ENCODE results near the gene ULK1. TPM values are rescaled to one million over a fixed set of nuclear protein-coding genes. Genes with fewer than 3 reads are reported as not detected.

The ULK1 gene
- total RNA-seq, 2 experiments from 2014 or later = 17.1 to 20.6 TPM

GRCh38 chr12:131922772-131923171, 28.4 kb downstream of the ULK1 start:
- Mint-ChIP-seq H3K4me3 (no peak overlapping the region), H3K36me3 (ENCODE audit: low read depth) (no peaks in the 10 kb centered on the region), H3K9me3 (ENCODE audit: insufficient read depth) (no peaks in the 10 kb centered on the region), H3K27me3 (ENCODE audit: low read depth) (no peaks in the 10 kb centered on the region), H3K27ac (no peak overlapping the region), H3K4me1 (ENCODE audit: low read depth) (peaks cover 10% of the 10 kb centered on the region)
- ChIA-PET POLR2A (no interaction called here), CTCF (no interaction called here)
- no peak for DNase-seq
- no peak for ATAC-seq

- no peaks in the 10 kb centered on the region for H3K9me3 Mint-ChIP-seq (ENCODE audit: insufficient read depth)
- ChIA-PET CTCF (no interaction called here), POLR2A (no interaction called here)
- H3K27ac Mint-ChIP-seq = no peak overlapping the region
- ATAC-seq (no peak), DNase-seq (no peak)
- H3K4me1 Mint-ChIP-seq (ENCODE audit: low read depth) = peaks cover 14% of the 10 kb centered on the region
- no peaks in the 10 kb centered on the region for H3K36me3 Mint-ChIP-seq (ENCODE audit: low read depth)
- no peak overlapping the region for H3K4me3 Mint-ChIP-seq
- no peaks in the 10 kb centered on the region for H3K27me3 Mint-ChIP-seq (ENCODE audit: low read depth)
Observed at GRCh38 chr12:131923260-131923659, 28.8 kb downstream of the ULK1 start.

GRCh38 chr12:131927110-131928079, 33.0 kb downstream of the ULK1 start:
- DNase-seq (no peak), ATAC-seq (no peak)
- Mint-ChIP-seq H3K4me1 (ENCODE audit: low read depth) (peaks cover 28% of the 10 kb centered on the region), H3K4me3 (peak overlapping the region; percentile 98), H3K27ac (no peak overlapping the region), H3K36me3 (ENCODE audit: low read depth) (peaks cover 15% of the 10 kb centered on the region), H3K27me3 (ENCODE audit: low read depth) (no peaks in the 10 kb centered on the region), H3K9me3 (ENCODE audit: insufficient read depth) (no peaks in the 10 kb centered on the region)
- POLR2A ChIA-PET = no interaction called here
- CTCF ChIA-PET = no interaction called here

- Mint-ChIP-seq H3K9me3 (ENCODE audit: insufficient read depth) (no peaks in the 10 kb centered on the region), H3K4me3 (peak overlapping the region; percentile 98), H3K36me3 (ENCODE audit: low read depth) (peaks cover 20% of the 10 kb centered on the region), H3K27ac (peak overlapping the region; percentile 90), H3K4me1 (ENCODE audit: low read depth) (peaks cover 31% of the 10 kb centered on the region), H3K27me3 (ENCODE audit: low read depth) (no peaks in the 10 kb centered on the region)
- ATAC-seq = peak; percentile 17
- POLR2A ChIA-PET = interaction anchor here (3.0 kb wide), 1 partner anchor 217 kb away, joined by 12 read pairs; the partner anchor contains the start of gene SFSWAP
- no peak for DNase-seq
- CTCF ChIA-PET = no interaction called here
Observed at GRCh38 chr12:131928080-131928710, 33.8 kb downstream of the ULK1 start.

- CTCF ChIA-PET = interaction anchor here (1.5 kb wide), 1 partner anchor 35 kb away, joined by 3 read pairs; no protein-coding TSS in a partner anchor
- H3K4me1 Mint-ChIP-seq (ENCODE audit: low read depth) = peaks cover 31% of the 10 kb centered on the region
Observed at GRCh38 chr12:131928711-131929580, 34.5 kb downstream of the ULK1 start, which contains the start of gene PUS1. PUS1 (plus strand) TSS chr12:131929276; CDS start chr12:131929723, 447 bp downstream.

GRCh38 chr12:131929581-131930456, 35.4 kb downstream of the ULK1 start:
- ChIA-PET POLR2A (interaction anchor here (0.8 to 3.0 kb wide), 5 partner anchors 12 to 219 kb away, joined by 3 to 12 read pairs (median 5); partner anchors contain the start of genes EP400 and SFSWAP), CTCF (interaction anchor here (1.0 to 1.5 kb wide), 2 partner anchors 20 to 34 kb away, joined by 3 to 5 read pairs; partner anchors contain the start of gene EP400)
- Mint-ChIP-seq H3K36me3 (ENCODE audit: low read depth) (peaks cover 31% of the 10 kb centered on the region), H3K9me3 (ENCODE audit: insufficient read depth) (no peaks in the 10 kb centered on the region), H3K4me1 (ENCODE audit: low read depth) (peaks cover 26% of the 10 kb centered on the region), H3K27me3 (ENCODE audit: low read depth) (no peaks in the 10 kb centered on the region), H3K4me3 (peak overlapping the region; percentile 98), H3K27ac (peak overlapping the region; percentile 97)
- peak; percentile 58 for DNase-seq
- ATAC-seq = peak; percentile 21

More at GRCh38 chr12:131928711-131929580, 34.5 kb downstream of the ULK1 start, which contains the start of gene PUS1:
- Mint-ChIP-seq H3K4me3 (peak within 1 kb of the TSS; percentile 98), H3K36me3 (ENCODE audit: low read depth) (peaks cover 28% of the 10 kb centered on the region), H3K9me3 (ENCODE audit: insufficient read depth) (no peaks in the 10 kb centered on the region), H3K27ac (peak within 1 kb of the TSS; percentile 97), H3K27me3 (ENCODE audit: low read depth) (no peaks in the 10 kb centered on the region)
- DNase-seq (peak; percentile 95), ATAC-seq (peak; percentile 81)
- POLR2A ChIA-PET = interaction anchor here (0.8 to 3.0 kb wide), 4 partner anchors 13 to 218 kb away, joined by 3 to 12 read pairs (median 5); partner anchors contain the start of gene SFSWAP

GRCh38 chr12:131930510-131930909, 36.1 kb downstream of the ULK1 start:
- POLR2A ChIA-PET = interaction anchor here (1.1 to 3.0 kb wide), 4 partner anchors 12 to 220 kb away, joined by 5 to 12 read pairs (median 7); partner anchors contain the start of genes EP400 and SFSWAP
- peaks cover 23% of the 10 kb centered on the region for H3K4me1 Mint-ChIP-seq (ENCODE audit: low read depth)
- peaks cover 33% of the 10 kb centered on the region for H3K36me3 Mint-ChIP-seq (ENCODE audit: low read depth)
- peak overlapping the region; percentile 84 for H3K27ac Mint-ChIP-seq
- no peaks in the 10 kb centered on the region for H3K9me3 Mint-ChIP-seq (ENCODE audit: insufficient read depth)
- no peaks in the 10 kb centered on the region for H3K27me3 Mint-ChIP-seq (ENCODE audit: low read depth)
- no peak for DNase-seq
- CTCF ChIA-PET = interaction anchor here (1.0 to 1.5 kb wide), 2 partner anchors 19 to 34 kb away, joined by 3 to 5 read pairs; partner anchors contain the start of gene EP400
- H3K4me3 Mint-ChIP-seq = peak overlapping the region; percentile 84
- no peak for ATAC-seq

GRCh38 chr12:131933387-131933786, 39.0 kb downstream of the ULK1 start:
- no peak for DNase-seq
- Mint-ChIP-seq H3K36me3 (ENCODE audit: low read depth) (peaks cover 44% of the 10 kb centered on the region), H3K9me3 (ENCODE audit: insufficient read depth) (no peaks in the 10 kb centered on the region), H3K4me1 (ENCODE audit: low read depth) (peaks cover 16% of the 10 kb centered on the region), H3K4me3 (no peak overlapping the region), H3K27me3 (ENCODE audit: low read depth) (no peaks in the 10 kb centered on the region), H3K27ac (no peak overlapping the region)
- no peak for ATAC-seq
- ChIA-PET CTCF (no interaction called here), POLR2A (no interaction called here)

- POLR2A ChIA-PET = no interaction called here
- no peak overlapping the region for H3K4me3 Mint-ChIP-seq
- CTCF ChIA-PET = no interaction called here
- ATAC-seq (no peak), DNase-seq (no peak)
- no peak overlapping the region for H3K27ac Mint-ChIP-seq
- H3K27me3 Mint-ChIP-seq (ENCODE audit: low read depth) = no peaks in the 10 kb centered on the region
- H3K4me1 Mint-ChIP-seq (ENCODE audit: low read depth) = peaks cover 16% of the 10 kb centered on the region
- H3K9me3 Mint-ChIP-seq (ENCODE audit: insufficient read depth) = no peaks in the 10 kb centered on the region
- peaks cover 49% of the 10 kb centered on the region for H3K36me3 Mint-ChIP-seq (ENCODE audit: low read depth)
Observed at GRCh38 chr12:131934535-131934934, 40.1 kb downstream of the ULK1 start.

GRCh38 chr12:131938082-131938481, 43.7 kb downstream of the ULK1 start:
- H3K27me3 Mint-ChIP-seq (ENCODE audit: low read depth) = no peaks in the 10 kb centered on the region
- ChIA-PET POLR2A (no interaction called here), CTCF (no interaction called here)
- peaks cover 51% of the 10 kb centered on the region for H3K36me3 Mint-ChIP-seq (ENCODE audit: low read depth)
- H3K4me1 Mint-ChIP-seq (ENCODE audit: low read depth) = no peaks in the 10 kb centered on the region
- no peaks in the 10 kb centered on the region for H3K9me3 Mint-ChIP-seq (ENCODE audit: insufficient read depth)
- peak overlapping the region; percentile 22 for H3K27ac Mint-ChIP-seq
- no peak for DNase-seq
- ATAC-seq = no peak
- no peak overlapping the region for H3K4me3 Mint-ChIP-seq
